Measurements from ENCODE around the gene TP63.

TP63 gene

GRCh38 chr3:189787191-189787590 is 156.0 kb downstream of the TP63 start:
- no peak for DNase-seq

GRCh38 chr3:189787632-189788031 is 156.4 kb downstream of the TP63 start:
- no peak for DNase-seq

GRCh38 chr3:189789432-189789831 is 158.2 kb downstream of the TP63 start:
- DNase-seq, result no peak

- DNase-seq, result no peak
Measured at GRCh38 chr3:189790658-189791057, 159.5 kb downstream of the TP63 start.

- no peak for DNase-seq
Measured at GRCh38 chr3:189792046-189792929, 161.1 kb downstream of the TP63 start.

GRCh38 chr3:189794518-189794917 is 163.3 kb downstream of the TP63 start:
- DNase-seq, result no peak

GRCh38 chr3:189797103-189797750 is 166.0 kb downstream of the TP63 start:
- DNase-seq, result no peak

- DNase-seq, result no peak
Measured at GRCh38 chr3:189799366-189799765, 168.2 kb downstream of the TP63 start.

- DNase-seq, result no peak
Measured at GRCh38 chr3:189800436-189800835, 169.2 kb downstream of the TP63 start.

- no peak for DNase-seq
Measured at GRCh38 chr3:189803254-189803653, 172.1 kb downstream of the TP63 start.

- no peak for DNase-seq
Measured at GRCh38 chr3:189805375-189806067, 174.3 kb downstream of the TP63 start.

- DNase-seq, result no peak
Measured at GRCh38 chr3:189806171-189806951, 175.2 kb downstream of the TP63 start.

- DNase-seq, result no peak
Measured at GRCh38 chr3:189808246-189809007, 177.2 kb downstream of the TP63 start.

- no peak for DNase-seq
Measured at GRCh38 chr3:189809583-189809982, 178.4 kb downstream of the TP63 start.

- no peak for DNase-seq
Measured at GRCh38 chr3:189812806-189813465, 181.7 kb downstream of the TP63 start.

GRCh38 chr3:189813647-189814240 is 182.6 kb downstream of the TP63 start:
- DNase-seq, result no peak

- DNase-seq, result no peak
Measured at GRCh38 chr3:189820365-189820720, 189.2 kb downstream of the TP63 start.

- DNase-seq, result no peak
Measured at GRCh38 chr3:189821262-189821661, 190.1 kb downstream of the TP63 start.

- DNase-seq, result no peak
Measured at GRCh38 chr3:189822726-189823125, 191.5 kb downstream of the TP63 start.

GRCh38 chr3:189824629-189825312 is 193.6 kb downstream of the TP63 start:
- peak; percentile 31 for DNase-seq

GRCh38 chr3:189826566-189826965 is 195.4 kb downstream of the TP63 start:
- no peak for DNase-seq

All from NCI-H1694 treated with DMSO at 0.1 percent for 48 hours (cell line).